ENCODE measurements around the gene PLEKHA7.

GRCh38 chr11:16986434-16987204, 27.6 kb downstream of the PLEKHA7 start:
- TF ChIP-seq CTCF (conservative IDR thresholded peaks at IDR 0.05; ENCODE audit: low read depth, low read length) = no peak
- TF ChIP-seq EZH2 (IDR thresholded peaks at IDR 0.05; ENCODE audit: borderline replicate concordance, low read depth, low read length, poor library complexity, severe bottlenecking) = no peak
